ENCODE data around the gene TMEM139.

TMEM139 gene

GRCh38 chr7:143239813-143240212 lies 44.9 kb upstream of the TMEM139 start:
- intact Hi-C loops (cut with DNase I; ENCODE audit: low total_unique reads), result loop anchor here (2.0 to 5.0 kb wide), 2 partner anchors 65 to 177 kb away; no protein-coding TSS in a partner anchor
- TF ChIP-seq CTCF (IDR thresholded peaks at IDR 0.05), result no peak
- Histone ChIP-seq H3K27me3 (peaks cover 0 to 9% of the 10 kb centered on the region in 2 donors), H3K9me3 (peaks cover 0 to 5% (median 4%) of the 10 kb centered on the region in 3 donors), H3K27ac (no peak overlapping the region), H3K36me3 (no peaks in the 10 kb centered on the region), H3K4me1 (no peaks in the 10 kb centered on the region), H3K4me3 (no peak overlapping the region)
- no peak for DNase-seq

GRCh38 chr7:143240291-143241168 lies 44.2 kb upstream of the TMEM139 start:
- H3K4me1 ChIP-seq, result no peaks in the 10 kb centered on the region
- peak; percentile 76 for DNase-seq
- intact Hi-C loops (cut with DNase I; ENCODE audit: low total_unique reads), result loop anchor here (2.0 to 5.0 kb wide), 2 partner anchors 64 to 177 kb away; no protein-coding TSS in a partner anchor
- peaks cover 0 to 5% (median 4%) of the 10 kb centered on the region in 3 donors for H3K9me3 ChIP-seq
- H3K27me3 ChIP-seq, result peaks cover 0 to 9% of the 10 kb centered on the region in 2 donors
- H3K36me3 ChIP-seq, result no peaks in the 10 kb centered on the region
- TF ChIP-seq CTCF (IDR thresholded peaks at IDR 0.05), result peak; percentile 76 to 92
- no peak overlapping the region for H3K4me3 ChIP-seq
- no peak overlapping the region for H3K27ac ChIP-seq

GRCh38 chr7:143242306-143242705 lies 42.5 kb upstream of the TMEM139 start:
- Histone ChIP-seq H3K27ac (no peak overlapping the region), H3K4me1 (no peaks in the 10 kb centered on the region), H3K4me3 (no peak overlapping the region), H3K9me3 (peaks cover 0 to 5% (median 0%) of the 10 kb centered on the region in 3 donors), H3K27me3 (peaks cover 0 to 9% of the 10 kb centered on the region in 2 donors), H3K36me3 (no peaks in the 10 kb centered on the region)
- intact Hi-C loops (cut with DNase I; ENCODE audit: low total_unique reads), result loop anchor here (5.0 kb wide), 1 partner anchor 175 kb away; no protein-coding TSS in a partner anchor
- no peak for DNase-seq
- TF ChIP-seq CTCF (IDR thresholded peaks at IDR 0.05), result no peak

GRCh38 chr7:143243111-143243510 lies 41.6 kb upstream of the TMEM139 start:
- Histone ChIP-seq H3K27me3 (peaks cover 0 to 9% of the 10 kb centered on the region in 2 donors), H3K27ac (no peak overlapping the region), H3K9me3 (no peaks in the 10 kb centered on the region), H3K36me3 (no peaks in the 10 kb centered on the region), H3K4me1 (no peaks in the 10 kb centered on the region), H3K4me3 (no peak overlapping the region)
- no peak for TF ChIP-seq CTCF (IDR thresholded peaks at IDR 0.05)
- intact Hi-C loops (cut with DNase I; ENCODE audit: low total_unique reads), result loop anchor here (5.0 kb wide), 1 partner anchor 174 kb away; no protein-coding TSS in a partner anchor
- DNase-seq, result no peak

GRCh38 chr7:143243614-143244013 lies 41.1 kb upstream of the TMEM139 start:
- no peak for DNase-seq
- H3K4me1 ChIP-seq, result no peaks in the 10 kb centered on the region

More at GRCh38 chr7:143243614-143244013, 41.1 kb upstream of the TMEM139 start:
- intact Hi-C loops (cut with DNase I; ENCODE audit: low total_unique reads), result loop anchor here (5.0 kb wide), 1 partner anchor 174 kb away; no protein-coding TSS in a partner anchor
- Histone ChIP-seq H3K36me3 (no peaks in the 10 kb centered on the region), H3K27ac (no peak overlapping the region), H3K4me3 (no peak overlapping the region), H3K27me3 (peaks cover 0 to 9% of the 10 kb centered on the region in 2 donors), H3K9me3 (no peaks in the 10 kb centered on the region)
- no peak for TF ChIP-seq CTCF (IDR thresholded peaks at IDR 0.05)

Data from tibial artery (tissue), 4 donors.